ENCODE results near the gene ZNF212.

The ZNF212 gene

GRCh38 chr7:149289856-149290255 lies 50.4 kb downstream of the ZNF212 start:
- no peak for DNase-seq (ENCODE audit: low read depth, low spot score)
- CTCF ChIA-PET: no interaction called here
- H3K4me3 ChIP-seq (ENCODE audit: low read depth, low read length): no peak overlapping the region
- no peak for TF ChIP-seq CTCF (IDR thresholded peaks at IDR 0.05; ENCODE audit: insufficient read depth, low read length, missing control alignments)
- POLR2A ChIA-PET: no interaction called here

- no peak overlapping the region for H3K4me3 ChIP-seq (ENCODE audit: low read depth, low read length)
- no peak for TF ChIP-seq CTCF (IDR thresholded peaks at IDR 0.05; ENCODE audit: insufficient read depth, low read length, missing control alignments)
- ChIA-PET POLR2A (no interaction called here), CTCF (interaction anchor here (0.9 to 1.0 kb wide), 2 partner anchors 20 to 451 kb away, joined by 3 to 4 read pairs; no protein-coding TSS in a partner anchor)
- DNase-seq (ENCODE audit: low read depth, low spot score): no peak
Observed at GRCh38 chr7:149291036-149291780, 51.8 kb downstream of the ZNF212 start.

GRCh38 chr7:149291781-149292461 lies 52.5 kb downstream of the ZNF212 start:
- DNase-seq (ENCODE audit: low read depth, low spot score): no peak
- ChIA-PET CTCF (interaction anchor here (0.9 to 1.5 kb wide), 3 partner anchors 18 to 450 kb away, joined by 3 to 4 read pairs (median 4); no protein-coding TSS in a partner anchor), POLR2A (no interaction called here)
- no peak overlapping the region for H3K4me3 ChIP-seq (ENCODE audit: low read depth, low read length)
- no peak for TF ChIP-seq CTCF (IDR thresholded peaks at IDR 0.05; ENCODE audit: insufficient read depth, low read length, missing control alignments)

GRCh38 chr7:149292462-149292823 lies 53.0 kb downstream of the ZNF212 start:
- no peak overlapping the region for H3K4me3 ChIP-seq (ENCODE audit: low read depth, low read length)
- no peak for DNase-seq (ENCODE audit: low read depth, low spot score)
- ChIA-PET CTCF (interaction anchor here (1.5 kb wide), 1 partner anchor 18 kb away, joined by 4 read pairs; no protein-coding TSS in a partner anchor), POLR2A (no interaction called here)
- no peak for TF ChIP-seq CTCF (IDR thresholded peaks at IDR 0.05; ENCODE audit: insufficient read depth, low read length, missing control alignments)

GRCh38 chr7:149293338-149293737 lies 53.9 kb downstream of the ZNF212 start:
- no peak overlapping the region for H3K4me3 ChIP-seq (ENCODE audit: low read depth, low read length)
- ChIA-PET CTCF (interaction anchor here (1.5 kb wide), 1 partner anchor 17 kb away, joined by 4 read pairs; no protein-coding TSS in a partner anchor), POLR2A (no interaction called here)
- no peak for TF ChIP-seq CTCF (IDR thresholded peaks at IDR 0.05; ENCODE audit: insufficient read depth, low read length, missing control alignments)
- no peak for DNase-seq (ENCODE audit: low read depth, low spot score)

- DNase-seq (ENCODE audit: low read depth, low spot score): no peak
- ChIA-PET POLR2A (no interaction called here), CTCF (interaction anchor here (1.0 kb wide), 1 partner anchor 14 kb away, joined by 3 read pairs; no protein-coding TSS in a partner anchor)
- no peak for TF ChIP-seq CTCF (IDR thresholded peaks at IDR 0.05; ENCODE audit: insufficient read depth, low read length, missing control alignments)
- H3K4me3 ChIP-seq (ENCODE audit: low read depth, low read length): no peak overlapping the region
Observed at GRCh38 chr7:149293946-149294633, 54.6 kb downstream of the ZNF212 start.
